GM18526 (cell line): ENCODE data around the gene OR2Z1.

Source experiments
- POLR2A ChIP-seq: IDR thresholded peaks from 3 replicates; pipeline ENCODE4 v1.6.1; 2011; ENCODE audit not compliant: insufficient read length; ENCODE audit errors: extremely low read depth

The OR2Z1 gene

GRCh38 chr19:8696993-8697392 lies 24.4 kb upstream of the OR2Z1 start:
- no peak for TF ChIP-seq POLR2A

GRCh38 chr19:8697671-8698432 lies 23.6 kb upstream of the OR2Z1 start:
- no peak for TF ChIP-seq POLR2A

- TF ChIP-seq POLR2A, result no peak
Measured at GRCh38 chr19:8698433-8699063, 22.9 kb upstream of the OR2Z1 start, which contains the start of gene ACTL9. Gene ACTL9, minus strand, starts transcription at chr19:8698795. Its CDS starts 94 bp downstream, at chr19:8698701.

DNA sequence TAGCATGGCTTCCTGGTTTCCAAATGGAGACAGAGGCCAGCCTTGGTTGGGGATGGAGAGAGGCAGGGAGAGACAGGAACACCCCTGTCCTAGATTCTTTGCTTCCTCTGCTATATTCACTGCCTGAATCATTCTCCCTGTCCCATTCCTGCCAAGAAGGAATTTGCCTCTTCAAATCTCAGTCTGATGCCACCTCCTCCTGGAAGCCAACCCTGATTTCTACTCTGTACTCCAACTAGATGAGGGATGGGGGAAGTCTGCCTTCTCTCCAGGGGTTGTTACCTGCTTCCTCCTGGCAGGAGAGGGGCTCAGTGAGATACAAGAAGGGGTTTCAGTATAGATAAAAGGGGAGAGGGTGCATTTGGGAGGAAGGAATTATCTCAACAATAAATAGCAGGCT lies 21.5 kb upstream of the OR2Z1 start:
- no peak for TF ChIP-seq POLR2A

DNA sequence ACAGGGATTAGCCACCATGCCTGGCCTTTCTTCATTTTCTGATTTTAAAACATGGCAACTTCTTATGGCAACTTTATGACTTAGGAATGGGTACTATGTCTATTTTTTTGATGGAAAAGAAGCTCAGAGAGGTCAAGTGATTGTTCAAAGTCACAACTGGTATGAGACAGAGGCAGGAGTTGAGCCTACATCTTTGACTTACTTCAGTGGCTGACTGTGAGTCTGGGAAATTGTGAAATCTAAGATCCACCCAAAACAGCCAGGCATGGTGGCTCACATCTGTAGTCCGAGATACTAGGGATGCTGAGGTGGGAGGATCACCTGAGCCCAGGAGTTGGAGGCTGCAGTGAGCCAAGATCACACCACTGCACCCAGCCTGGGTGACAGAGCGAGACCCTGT lies 20.5 kb upstream of the OR2Z1 start:
- no peak for TF ChIP-seq POLR2A

DNA sequence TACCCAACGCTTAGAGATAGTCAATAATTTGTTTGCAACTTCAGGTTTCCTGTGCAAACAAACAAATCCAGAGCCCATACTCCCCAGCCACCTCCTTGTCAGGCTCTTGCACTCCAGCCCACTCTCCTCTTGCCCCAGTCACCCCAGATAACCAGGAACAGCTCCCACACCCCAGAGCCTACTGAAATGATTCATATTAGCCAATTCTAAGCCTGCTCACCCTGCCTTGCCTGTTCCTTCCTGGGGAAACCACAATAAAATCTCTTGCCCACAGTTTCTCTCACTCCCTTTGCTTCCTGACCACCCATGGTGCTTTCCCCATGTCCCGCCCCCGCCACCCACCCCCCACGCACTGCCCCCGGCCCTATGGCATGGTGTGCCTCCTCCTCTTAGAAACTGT lies 19.1 kb upstream of the OR2Z1 start:
- TF ChIP-seq POLR2A, result no peak

DNA sequence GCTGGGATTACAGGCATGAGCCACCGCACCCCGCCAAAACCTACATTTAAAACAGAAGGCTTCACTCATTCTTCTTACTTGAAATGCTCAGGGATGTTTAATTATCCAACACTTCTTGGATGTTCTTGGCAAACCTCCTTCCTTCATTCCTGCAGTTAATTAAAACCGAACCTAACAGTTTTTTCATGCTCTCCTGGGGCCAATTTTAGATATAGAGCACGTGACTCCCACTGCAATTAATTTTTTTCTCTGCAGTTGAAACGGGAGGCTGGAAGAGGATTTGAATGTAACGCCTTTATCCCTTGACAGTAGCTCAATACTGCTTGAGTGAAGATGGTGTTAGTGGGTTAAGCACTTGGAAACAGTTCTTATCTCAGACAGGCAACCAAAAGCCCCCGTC lies 18.2 kb upstream of the OR2Z1 start:
- TF ChIP-seq POLR2A, result no peak

GRCh38 chr19:8705742-8706141 lies 15.7 kb upstream of the OR2Z1 start:
- no peak for TF ChIP-seq POLR2A

GRCh38 chr19:8722032-8722431 lies 598 bp downstream of the OR2Z1 start:
- TF ChIP-seq POLR2A, result no peak

DNA sequence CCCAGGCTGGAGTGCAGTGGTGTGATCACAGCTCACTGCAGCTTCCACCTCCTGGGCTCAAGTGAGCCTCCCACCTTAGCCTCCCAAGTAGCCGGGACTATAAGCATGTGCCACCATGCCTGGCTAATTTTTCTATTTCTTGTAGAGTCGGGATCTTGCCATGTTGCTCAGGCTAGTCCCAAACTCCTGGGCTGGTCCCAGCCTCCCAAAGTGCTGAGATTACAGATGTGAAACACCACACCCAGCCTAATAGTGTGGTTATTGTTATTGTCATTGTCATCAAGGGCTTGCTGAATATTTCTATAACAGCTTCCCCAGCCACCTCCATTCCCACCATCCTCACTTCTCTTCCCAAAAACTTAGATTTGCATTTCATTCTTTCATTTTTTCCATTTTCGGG lies 2.8 kb downstream of the OR2Z1 start:
- TF ChIP-seq POLR2A, result no peak

DNA sequence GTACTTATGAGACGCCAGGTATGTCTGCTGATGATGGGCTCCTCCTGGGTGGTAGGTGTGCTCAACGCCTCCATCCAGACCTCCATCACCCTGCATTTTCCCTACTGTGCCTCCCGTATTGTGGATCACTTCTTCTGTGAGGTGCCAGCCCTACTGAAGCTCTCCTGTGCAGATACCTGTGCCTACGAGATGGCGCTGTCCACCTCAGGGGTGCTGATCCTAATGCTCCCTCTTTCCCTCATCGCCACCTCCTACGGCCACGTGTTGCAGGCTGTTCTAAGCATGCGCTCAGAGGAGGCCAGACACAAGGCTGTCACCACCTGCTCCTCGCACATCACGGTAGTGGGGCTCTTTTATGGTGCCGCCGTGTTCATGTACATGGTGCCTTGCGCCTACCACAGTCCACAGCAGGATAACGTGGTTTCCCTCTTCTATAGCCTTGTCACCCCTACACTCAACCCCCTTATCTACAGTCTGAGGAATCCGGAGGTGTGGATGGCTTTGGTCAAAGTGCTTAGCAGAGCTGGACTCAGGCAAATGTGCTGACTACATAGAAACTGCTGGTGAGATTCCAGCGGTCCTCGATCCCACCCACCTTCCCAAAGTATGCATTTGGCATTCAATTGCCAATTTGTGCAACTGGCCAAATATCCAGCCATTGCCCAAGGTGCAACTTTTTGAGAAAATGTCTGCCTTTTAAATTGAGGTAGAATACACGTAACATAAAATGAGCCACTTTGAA lies 10.2 kb downstream of the OR2Z1 start:
- TF ChIP-seq POLR2A, result no peak

- TF ChIP-seq POLR2A, result no peak
Measured at GRCh38 chr19:8738377-8738776, 16.9 kb downstream of the OR2Z1 start.
